Stomach (tissue), 4 donors: ENCODE data around the gene DGKD.

Experiments used
- CTCF ChIP-seq, 7 experiments: fragments of 450-650 bp in 4 of 7; fragments of 200-600 bp in 3 of 7; sonication (generic) in 3 of 7; IDR thresholded peaks; one replicate each; pipeline ENCODE4 v1.5.1; 2016 to 2019; ENCODE audit warnings: antibody characterized with exemption in 7 of 7, control low read depth in 2 of 7, mild to moderate bottlenecking in 1 of 7
- EP300 ChIP-seq: sonication (generic); formaldehyde crosslinking; IDR thresholded peaks from one replicate; pipeline ENCODE4 v1.6.1; 2017; ENCODE audit warnings: antibody characterized with exemption
- POLR2A ChIP-seq, 4 donors: fragments of 450-650 bp; IDR thresholded peaks; one replicate each; pipeline ENCODE4 v1.6.1; 2016; ENCODE audit warnings: antibody characterized with exemption in 4 of 4, control low read depth in 2 of 4, mild to moderate bottlenecking in 1 of 4, moderate library complexity in 1 of 4
- POLR2AphosphoS5 ChIP-seq, 3 donors: sonication (generic); formaldehyde crosslinking; IDR thresholded peaks; one replicate each; pipeline ENCODE4 v1.6.1; 2016; ENCODE audit warnings: antibody characterized with exemption in 3 of 3

- TF ChIP-seq CTCF (IDR thresholded peaks at IDR 0.05): no peak
- TF ChIP-seq POLR2A (IDR thresholded peaks at IDR 0.05): no peak
- TF ChIP-seq EP300: no peak
- TF ChIP-seq POLR2AphosphoS5 (IDR thresholded peaks at IDR 0.05): no peak
Measured at GRCh38 chr2:233453916-233454315, 99.6 kb downstream of the DGKD start.
